Naive thymus-derived CD4-positive, alpha-beta T cell (primary cell): ENCODE data around the gene ATP2B2. TPM values are rescaled to one million over a fixed set of nuclear protein-coding genes. Genes with fewer than 3 reads are reported as not detected.
A peak's percentile ranks its signal among the peaks of the same experiment; 100 is the strongest.

Source experiments
- ATAC-seq: fragments of 150-1000 bp; cut with Tn5 transposase; 2 replicates; pipeline ENCODE4 v1.10.0; 2021; ENCODE audit warnings: mild to moderate bottlenecking, moderate library complexity
- CTCF ChIA-PET: fragments of 350-600 bp; sonication (Branson Sonifier 250); formaldehyde crosslinking; loops from one replicate; lab custom pipeline; 2021; ENCODE audit warnings: antibody characterized with exemption; lab: Charles Lee
- POLR2A ChIA-PET: fragments of 350-600 bp; sonication (Branson Sonifier 250); formaldehyde crosslinking; loops from one replicate; lab custom pipeline; 2021; ENCODE audit warnings: antibody characterized with exemption, inconsistent platforms; lab: Charles Lee
- DNase-seq, 9 donors: peaks; one replicate each; pipeline versions ENCODE4 v3.0.0 to v3.0.0-alpha.2; 2020 to 2022; ENCODE audit warnings: mixed read lengths in 1 of 9
- H3K27ac ChIP-seq: one replicate; pipeline ENCODE4 v1.7.0; 2013; ENCODE audit warnings: mild to moderate bottlenecking, low read depth, low read length, moderate library complexity
- H3K27me3 ChIP-seq, 2 donors: one replicate each; pipeline ENCODE4 v1.7.0; 2013; ENCODE audit warnings: low read length in 2 of 2, mild to moderate bottlenecking in 2 of 2, moderate library complexity in 2 of 2; ENCODE audit not compliant: control insufficient read depth in 2 of 2, insufficient read depth in 2 of 2
- H3K36me3 ChIP-seq, 3 experiments: 1 replicate in 2 of 3; 2 replicates in 1 of 3; pipeline ENCODE4 v1.7.0; 2013; ENCODE audit warnings: low read length in 3 of 3, mild to moderate bottlenecking in 3 of 3, moderate library complexity in 1 of 3; ENCODE audit not compliant: insufficient read depth in 3 of 3, control insufficient read depth in 2 of 3
- H3K4me1 ChIP-seq, 2 donors: one replicate each; pipeline ENCODE4 v1.7.0; 2013; ENCODE audit warnings: low read length in 2 of 2, mild to moderate bottlenecking in 2 of 2, moderate library complexity in 1 of 2; ENCODE audit not compliant: control insufficient read depth in 2 of 2, insufficient read depth in 2 of 2
- H3K4me3 ChIP-seq: 2 replicates; pipeline ENCODE4 v1.7.0; 2013; ENCODE audit warnings: mild to moderate bottlenecking, low read length
- H3K9me3 ChIP-seq, 3 experiments: 1 replicate in 2 of 3; 2 replicates in 1 of 3; pipeline ENCODE4 v1.7.0; 2013; ENCODE audit warnings: low read length in 3 of 3; ENCODE audit not compliant: control insufficient read depth in 2 of 3
- H3K27ac Mint-ChIP-seq, 9 donors: one replicate each; pipeline ENCODE4 v1.8.0; 2020 to 2022; ENCODE audit warnings: mixed read lengths in 9 of 9, mild to moderate bottlenecking in 8 of 9, moderate library complexity in 5 of 9, inconsistent platforms in 2 of 9
- H3K27me3 Mint-ChIP-seq, 5 donors: one replicate each; pipeline ENCODE4 v1.8.0; 2021 to 2022; ENCODE audit warnings: mixed read lengths in 5 of 5, mild to moderate bottlenecking in 1 of 5
- H3K36me3 Mint-ChIP-seq, 5 donors: one replicate each; pipeline ENCODE4 v1.8.0; 2020 to 2022; ENCODE audit warnings: mixed read lengths in 5 of 5, mild to moderate bottlenecking in 3 of 5, inconsistent platforms in 1 of 5
- H3K4me1 Mint-ChIP-seq, 7 donors: one replicate each; pipeline ENCODE4 v1.8.0; 2020 to 2022; ENCODE audit warnings: mixed read lengths in 7 of 7, mild to moderate bottlenecking in 3 of 7, inconsistent platforms in 1 of 7
- H3K4me3 Mint-ChIP-seq, 10 donors: one replicate each; pipeline ENCODE4 v1.8.0; 2020 to 2022; ENCODE audit warnings: mild to moderate bottlenecking in 10 of 10, mixed read lengths in 10 of 10, moderate library complexity in 6 of 10, inconsistent platforms in 2 of 10
- H3K9me3 Mint-ChIP-seq, 11 donors: one replicate each; pipeline ENCODE4 v1.8.0; 2020 to 2022; ENCODE audit warnings: mixed read lengths in 11 of 11, mild to moderate bottlenecking in 4 of 11, inconsistent platforms in 1 of 11, moderate library complexity in 1 of 11
- intact Hi-C, 2 donors: fragments of 100-400 bp; cut with micrococcal nuclease; formaldehyde crosslinking; loops; one replicate each; pipeline ENCODE4 v1.15.1; 2023
- polyA plus RNA-seq, 2 donors: library from polyadenylated mRNA; unstranded; fragments of 300-500 nt; fragmentation: Illumina TruSeq; gene quantifications; one replicate each; pipeline ENCODE4 v1.2.3, GENCODE V29; 2021
- total RNA-seq, 6 experiments: library from RNA in 5 of 6; stranded (reverse) in 5 of 6; gene quantifications; 1 replicate in 5 of 6; 2 replicates in 1 of 6; pipeline ENCODE4 v1.2.3 and lab custom pipeline; 2021 to 2026

The ATP2B2 gene
- total and polyA plus RNA-seq, 7 experiments from 2014 or later = not detected

- H3K27me3 ChIP-seq = no peaks in the 10 kb centered on the region
Measured at GRCh38 chr3:10411598-10412332, 93.6 kb downstream of the ATP2B2 start.

GRCh38 chr3:10410383-10411002 lies 94.9 kb downstream of the ATP2B2 start:
- Histone ChIP-seq H3K4me1 (no peaks in the 10 kb centered on the region), H3K4me3 (no peak overlapping the region), H3K36me3 (no peaks in the 10 kb centered on the region), H3K9me3 (no peaks in the 10 kb centered on the region), H3K27me3 (no peaks in the 10 kb centered on the region), H3K27ac (no peak overlapping the region)
- Mint-ChIP-seq H3K9me3 (no peaks in the 10 kb centered on the region), H3K4me3 (no peak overlapping the region), H3K27ac (no peak overlapping the region), H3K4me1 (no peaks in the 10 kb centered on the region), H3K27me3 (peaks cover 0 to 10% (median 8%) of the 10 kb centered on the region in 5 donors), H3K36me3 (no peaks in the 10 kb centered on the region)
- no peak for DNase-seq
- no peak for ATAC-seq
- POLR2A ChIA-PET = no interaction called here
- CTCF ChIA-PET = no interaction called here
- intact Hi-C loops = no loop called here

More at GRCh38 chr3:10411598-10412332, 93.6 kb downstream of the ATP2B2 start:
- Histone ChIP-seq H3K4me1 (no peaks in the 10 kb centered on the region), H3K4me3 (no peak overlapping the region), H3K9me3 (no peaks in the 10 kb centered on the region), H3K36me3 (no peaks in the 10 kb centered on the region), H3K27ac (no peak overlapping the region)
- Mint-ChIP-seq H3K27me3 (peaks cover 0 to 17% (median 8%) of the 10 kb centered on the region in 5 donors), H3K4me3 (no peak overlapping the region), H3K27ac (no peak overlapping the region), H3K4me1 (no peaks in the 10 kb centered on the region), H3K36me3 (no peaks in the 10 kb centered on the region), H3K9me3 (no peaks in the 10 kb centered on the region)
- intact Hi-C loops = no loop called here
- ChIA-PET POLR2A (no interaction called here), CTCF (no interaction called here)
- ATAC-seq (no peak), DNase-seq (no peak)

GRCh38 chr3:10408680-10409079 lies 96.7 kb downstream of the ATP2B2 start:
- Histone ChIP-seq H3K9me3 (no peaks in the 10 kb centered on the region), H3K4me1 (no peaks in the 10 kb centered on the region), H3K4me3 (no peak overlapping the region), H3K27ac (no peak overlapping the region), H3K27me3 (no peaks in the 10 kb centered on the region), H3K36me3 (no peaks in the 10 kb centered on the region)
- Mint-ChIP-seq H3K4me3 (no peak overlapping the region), H3K9me3 (no peaks in the 10 kb centered on the region), H3K4me1 (no peaks in the 10 kb centered on the region), H3K27me3 (no peaks in the 10 kb centered on the region), H3K27ac (no peak overlapping the region), H3K36me3 (no peaks in the 10 kb centered on the region)
- CTCF ChIA-PET = no interaction called here
- ATAC-seq = no peak
- POLR2A ChIA-PET = no interaction called here
- intact Hi-C loops = no loop called here
- no peak for DNase-seq

- Mint-ChIP-seq H3K27me3 (no peaks in the 10 kb centered on the region), H3K4me3 (no peak overlapping the region), H3K4me1 (no peaks in the 10 kb centered on the region), H3K36me3 (no peaks in the 10 kb centered on the region), H3K9me3 (no peaks in the 10 kb centered on the region), H3K27ac (peak overlapping the region in 1 of 9 donors; percentile 44)
- ChIA-PET CTCF (no interaction called here), POLR2A (no interaction called here)
- H3K4me1 ChIP-seq = no peaks in the 10 kb centered on the region
- no peaks in the 10 kb centered on the region for H3K36me3 ChIP-seq
- intact Hi-C loops = no loop called here
- ATAC-seq (no peak), DNase-seq (no peak)
- H3K27ac ChIP-seq = no peak overlapping the region
- no peak overlapping the region for H3K4me3 ChIP-seq
- no peaks in the 10 kb centered on the region for H3K27me3 ChIP-seq
- H3K9me3 ChIP-seq = no peaks in the 10 kb centered on the region
Measured at GRCh38 chr3:10407361-10407760, 98.0 kb downstream of the ATP2B2 start.

- DNase-seq (no peak), ATAC-seq (no peak)
- Histone ChIP-seq H3K36me3 (no peaks in the 10 kb centered on the region), H3K27me3 (no peaks in the 10 kb centered on the region), H3K4me1 (no peaks in the 10 kb centered on the region), H3K4me3 (no peak overlapping the region), H3K9me3 (no peaks in the 10 kb centered on the region), H3K27ac (no peak overlapping the region)
- Mint-ChIP-seq H3K4me1 (no peaks in the 10 kb centered on the region), H3K27ac (peak overlapping the region in 1 of 9 donors; percentile 41), H3K9me3 (no peaks in the 10 kb centered on the region), H3K4me3 (no peak overlapping the region), H3K27me3 (no peaks in the 10 kb centered on the region), H3K36me3 (no peaks in the 10 kb centered on the region)
- intact Hi-C loops = no loop called here
- ChIA-PET POLR2A (no interaction called here), CTCF (no interaction called here)
Measured at GRCh38 chr3:10406414-10406813, 99.0 kb downstream of the ATP2B2 start.

GRCh38 chr3:10405816-10406215 lies 99.6 kb downstream of the ATP2B2 start:
- Histone ChIP-seq H3K27ac (no peak overlapping the region), H3K4me1 (no peaks in the 10 kb centered on the region), H3K36me3 (no peaks in the 10 kb centered on the region), H3K9me3 (no peaks in the 10 kb centered on the region), H3K27me3 (no peaks in the 10 kb centered on the region), H3K4me3 (no peak overlapping the region)
- POLR2A ChIA-PET = no interaction called here
- H3K27me3 Mint-ChIP-seq = no peaks in the 10 kb centered on the region
- H3K4me1 Mint-ChIP-seq = no peaks in the 10 kb centered on the region
- no peaks in the 10 kb centered on the region for H3K36me3 Mint-ChIP-seq
- CTCF ChIA-PET = no interaction called here
- H3K27ac Mint-ChIP-seq = no peak overlapping the region
- H3K4me3 Mint-ChIP-seq = no peak overlapping the region
- DNase-seq (no peak), ATAC-seq (no peak)
- H3K9me3 Mint-ChIP-seq = no peaks in the 10 kb centered on the region
- intact Hi-C loops = no loop called here

GRCh38 chr3:10404876-10405275 lies 100.5 kb downstream of the ATP2B2 start:
- no peak overlapping the region for H3K27ac ChIP-seq
- no peaks in the 10 kb centered on the region for H3K36me3 ChIP-seq
- DNase-seq (no peak), ATAC-seq (no peak)
- Mint-ChIP-seq H3K9me3 (no peaks in the 10 kb centered on the region), H3K36me3 (no peaks in the 10 kb centered on the region), H3K27me3 (no peaks in the 10 kb centered on the region), H3K4me1 (no peaks in the 10 kb centered on the region), H3K4me3 (no peak overlapping the region), H3K27ac (no peak overlapping the region)
- ChIA-PET CTCF (no interaction called here), POLR2A (interaction anchor here (1.2 kb wide), 1 partner anchor 9 kb away, joined by 4 read pairs; no protein-coding TSS in a partner anchor)
- H3K4me3 ChIP-seq = no peak overlapping the region
- H3K27me3 ChIP-seq = no peaks in the 10 kb centered on the region
- no peaks in the 10 kb centered on the region for H3K4me1 ChIP-seq
- no peaks in the 10 kb centered on the region for H3K9me3 ChIP-seq
- intact Hi-C loops = no loop called here
